ENCODE measurements around the gene RARA.

The RARA gene

GRCh38 chr17:40327244-40327729 is 18.3 kb downstream of the RARA start:
- no peak for ATAC-seq
- TF ChIP-seq ISL1 (CRISPR knock-in tag; IDR thresholded peaks at IDR 0.05) (no peak), CSDC2 (CRISPR knock-in tag; IDR thresholded peaks at IDR 0.05) (no peak), TCF4 (CRISPR knock-in tag; IDR thresholded peaks at IDR 0.05; ENCODE audit: borderline replicate concordance) (no peak), ARNTL (CRISPR knock-in tag; IDR thresholded peaks at IDR 0.05; ENCODE audit: borderline replicate concordance, low read depth) (no peak), RARB (CRISPR knock-in tag; IDR thresholded peaks at IDR 0.05) (no peak), ZFP3 (CRISPR knock-in tag; IDR thresholded peaks at IDR 0.05) (no peak), BACH2 (CRISPR knock-in tag; IDR thresholded peaks at IDR 0.05; ENCODE audit: borderline replicate concordance) (no peak), CSRNP3 (CRISPR knock-in tag; IDR thresholded peaks at IDR 0.05) (no peak), ZNF565 (CRISPR knock-in tag; conservative IDR thresholded peaks at IDR 0.05; ENCODE audit: low read depth) (no peak), ZNF70 (CRISPR knock-in tag; IDR thresholded peaks at IDR 0.05) (no peak), ZFP30 (CRISPR knock-in tag; IDR thresholded peaks at IDR 0.05) (no peak), ZC3H10 (CRISPR knock-in tag; IDR thresholded peaks at IDR 0.05) (no peak)

- no peak for ATAC-seq
- TF ChIP-seq POU6F1 (CRISPR knock-in tag; IDR thresholded peaks at IDR 0.05; ENCODE audit: borderline replicate concordance, low read depth) (no peak), OSR1 (CRISPR knock-in tag; IDR thresholded peaks at IDR 0.05) (no peak), TOX (CRISPR knock-in tag; IDR thresholded peaks at IDR 0.05; ENCODE audit: borderline replicate concordance) (no peak), CSDC2 (CRISPR knock-in tag; IDR thresholded peaks at IDR 0.05) (no peak), TCF4 (CRISPR knock-in tag; IDR thresholded peaks at IDR 0.05; ENCODE audit: borderline replicate concordance) (no peak), ESRRG (CRISPR knock-in tag; IDR thresholded peaks at IDR 0.05) (no peak), ZFP3 (CRISPR knock-in tag; IDR thresholded peaks at IDR 0.05) (no peak), GLIS3 (CRISPR knock-in tag; IDR thresholded peaks at IDR 0.05) (no peak), ZC3H10 (CRISPR knock-in tag; IDR thresholded peaks at IDR 0.05) (no peak), ISL1 (CRISPR knock-in tag; IDR thresholded peaks at IDR 0.05) (no peak), CREB5 (CRISPR knock-in tag; IDR thresholded peaks at IDR 0.05; ENCODE audit: low read depth) (no peak)
These were observed 18.9 kb downstream of the RARA start for GRCh38 chr17:40327735-40328385.

- ATAC-seq: no peak
- TF ChIP-seq GLIS3 (CRISPR knock-in tag; IDR thresholded peaks at IDR 0.05) (no peak), ARNTL (CRISPR knock-in tag; IDR thresholded peaks at IDR 0.05; ENCODE audit: borderline replicate concordance, low read depth) (no peak), ZFP3 (CRISPR knock-in tag; IDR thresholded peaks at IDR 0.05) (no peak), PPARA (CRISPR knock-in tag; IDR thresholded peaks at IDR 0.05; ENCODE audit: borderline replicate concordance) (no peak), TCF4 (CRISPR knock-in tag; IDR thresholded peaks at IDR 0.05; ENCODE audit: borderline replicate concordance) (no peak), ZNF8 (CRISPR knock-in tag; IDR thresholded peaks at IDR 0.05) (no peak), ESRRG (CRISPR knock-in tag; IDR thresholded peaks at IDR 0.05) (no peak), SNAI2 (CRISPR knock-in tag; IDR thresholded peaks at IDR 0.05) (no peak), ZNF565 (CRISPR knock-in tag; conservative IDR thresholded peaks at IDR 0.05; ENCODE audit: low read depth) (no peak), ZC3H10 (CRISPR knock-in tag; IDR thresholded peaks at IDR 0.05) (no peak), ISL1 (CRISPR knock-in tag; IDR thresholded peaks at IDR 0.05) (no peak), TOX (CRISPR knock-in tag; IDR thresholded peaks at IDR 0.05; ENCODE audit: borderline replicate concordance) (no peak)
These were observed 19.4 kb downstream of the RARA start for GRCh38 chr17:40328386-40328766.

- ATAC-seq: no peak; the same call in 2 of the 3 replicates
- TF ChIP-seq ARNTL (CRISPR knock-in tag; IDR thresholded peaks at IDR 0.05; ENCODE audit: borderline replicate concordance, low read depth): no peak
- no peak for TF ChIP-seq GLIS3 (CRISPR knock-in tag; IDR thresholded peaks at IDR 0.05)
- TF ChIP-seq RARB (CRISPR knock-in tag; IDR thresholded peaks at IDR 0.05): no peak
- TF ChIP-seq CREB5 (CRISPR knock-in tag; IDR thresholded peaks at IDR 0.05; ENCODE audit: low read depth): no peak
These were observed 21.1 kb downstream of the RARA start for GRCh38 chr17:40329839-40330794.
